Stomach smooth muscle (tissue), 2 donors: Measurements from ENCODE around the gene COX20.

Source experiments
- H3K27ac ChIP-seq: one replicate; pipeline ENCODE4 v1.7.0; 2013; ENCODE audit warnings: mild to moderate bottlenecking, low read length, inconsistent platforms
- H3K27me3 ChIP-seq, 2 donors: one replicate each; pipeline ENCODE4 v1.7.0; 2013; ENCODE audit warnings: low read length in 2 of 2; ENCODE audit not compliant: insufficient read depth in 2 of 2, control insufficient read depth in 1 of 2
- H3K36me3 ChIP-seq, 2 donors: one replicate each; pipeline ENCODE4 v1.7.0; 2013; ENCODE audit warnings: low read length in 2 of 2; ENCODE audit not compliant: control insufficient read depth in 2 of 2, insufficient read depth in 2 of 2
- H3K4me1 ChIP-seq: one replicate; pipeline ENCODE4 v1.7.0; 2013; ENCODE audit warnings: low read length; ENCODE audit not compliant: control insufficient read depth, insufficient read depth
- H3K4me3 ChIP-seq, 2 donors: one replicate each; pipeline ENCODE4 v1.7.0; 2013; ENCODE audit warnings: low read length in 2 of 2
- H3K9ac ChIP-seq, 2 donors: one replicate each; pipeline ENCODE4 v1.7.0; 2013; ENCODE audit warnings: low read length in 2 of 2, mild to moderate bottlenecking in 1 of 2
- H3K9me3 ChIP-seq, 2 donors: one replicate each; pipeline ENCODE4 v1.7.0; 2013; ENCODE audit warnings: low read length in 2 of 2; ENCODE audit not compliant: control insufficient read depth in 2 of 2
- donor health status: healthy.
- donor health status: Pancreatic carcinoma.

COX20 gene

GRCh38 chr1:244876228-244876910 is 40.9 kb downstream of the COX20 start:
- H3K4me1 ChIP-seq, result no peaks in the 10 kb centered on the region
- H3K36me3 ChIP-seq, result no peaks in the 10 kb centered on the region
- H3K4me3 ChIP-seq, result no peak overlapping the region
- no peak overlapping the region for H3K27ac ChIP-seq
- H3K9me3 ChIP-seq, result no peaks in the 10 kb centered on the region
- H3K9ac ChIP-seq, result no peak overlapping the region
- no peaks in the 10 kb centered on the region for H3K27me3 ChIP-seq

DNA sequence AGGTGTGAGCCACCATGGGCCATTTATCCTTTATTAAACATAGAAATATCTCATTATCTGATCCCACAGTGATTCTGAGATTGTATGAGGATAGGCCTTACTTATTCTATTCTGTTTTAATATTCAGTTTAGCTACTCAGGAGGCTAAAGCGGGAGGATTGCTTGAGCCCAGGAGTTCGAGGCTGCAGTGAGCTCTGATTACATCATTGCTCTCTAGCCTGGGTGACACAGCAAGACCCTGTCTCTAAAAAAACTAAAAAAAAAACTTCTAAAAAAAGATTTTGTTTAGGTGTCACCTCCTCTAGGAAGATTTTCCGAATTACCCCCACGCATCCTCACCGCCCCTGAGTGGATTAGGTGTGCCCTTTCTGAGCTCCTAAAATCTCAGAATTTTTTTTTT is 43.2 kb downstream of the COX20 start:
- Histone ChIP-seq H3K27me3 (no peaks in the 10 kb centered on the region), H3K27ac (no peak overlapping the region), H3K4me1 (no peaks in the 10 kb centered on the region), H3K9me3 (no peaks in the 10 kb centered on the region), H3K4me3 (no peak overlapping the region), H3K36me3 (no peaks in the 10 kb centered on the region), H3K9ac (no peak overlapping the region)

GRCh38 chr1:244881552-244882280 is 46.3 kb downstream of the COX20 start:
- Histone ChIP-seq H3K9me3 (no peaks in the 10 kb centered on the region), H3K27me3 (no peaks in the 10 kb centered on the region), H3K4me3 (no peak overlapping the region), H3K4me1 (no peaks in the 10 kb centered on the region), H3K36me3 (no peaks in the 10 kb centered on the region), H3K9ac (no peak overlapping the region), H3K27ac (no peak overlapping the region)

- no peak overlapping the region for H3K9ac ChIP-seq
- no peaks in the 10 kb centered on the region for H3K36me3 ChIP-seq
- H3K27me3 ChIP-seq, result no peaks in the 10 kb centered on the region
- peaks cover 0 to 2% of the 10 kb centered on the region in 2 donors for H3K9me3 ChIP-seq
- no peak overlapping the region for H3K4me3 ChIP-seq
- no peak overlapping the region for H3K27ac ChIP-seq
- no peaks in the 10 kb centered on the region for H3K4me1 ChIP-seq
Measured at GRCh38 chr1:244887281-244887680, 51.8 kb downstream of the COX20 start.

- H3K9me3 ChIP-seq, result no peaks in the 10 kb centered on the region
- no peak overlapping the region for H3K9ac ChIP-seq
- H3K4me1 ChIP-seq, result no peaks in the 10 kb centered on the region
- H3K4me3 ChIP-seq, result no peak overlapping the region
- H3K27ac ChIP-seq, result no peak overlapping the region
- no peaks in the 10 kb centered on the region for H3K36me3 ChIP-seq
- H3K27me3 ChIP-seq, result no peaks in the 10 kb centered on the region
Measured at GRCh38 chr1:244893836-244894235, 58.4 kb downstream of the COX20 start.
